Endothelial cell of umbilical vein (primary cell): ENCODE measurements around the gene MARK3. TPM values are rescaled to one million over a fixed set of nuclear protein-coding genes. Genes with fewer than 3 reads are reported as not detected.

ENCODE experiments used
- BruUV-seq: library from RNA; stranded (reverse); fragments of 400-500 nt; replicated peaks from 2 replicates; lab custom pipeline; 2021; lab: Mats Ljungman, UMichigan
- CTCF ChIA-PET: fragments of 300-600, 350-600 bp; sonication (Branson Sonifier 250); formaldehyde crosslinking; loops from one replicate; lab custom pipeline; 2021; ENCODE audit warnings: antibody characterized with exemption, inconsistent platforms; lab: Charles Lee
- POLR2A ChIA-PET: fragments of 300-600, 350-600 bp; sonication (Branson Sonifier 250); formaldehyde crosslinking; loops from one replicate; lab custom pipeline; 2021; ENCODE audit warnings: antibody characterized with exemption, inconsistent platforms; lab: Charles Lee
- DNase-seq: peaks from one replicate; pipeline ENCODE4 v3.0.0-alpha.2; 2011; ENCODE audit warnings: low read depth, low spot score
- FAIRE-seq: peaks from 2 replicates; lab custom pipeline; 2011; peaks lifted over from hg19 to GRCh38; lab: Jason Lieb, UNC
- H2AFZ ChIP-seq: 2 replicates; pipeline ENCODE4 v1.6.0; 2012; ENCODE audit warnings: low read depth, low read length, control low read depth, inconsistent platforms
- H3K27ac ChIP-seq: 2 replicates; pipeline ENCODE4 v1.5.1; 2011; ENCODE audit warnings: low read depth, mild to moderate bottlenecking, control low read depth, low read length, moderate library complexity; ENCODE audit not compliant: insufficient read depth
- H3K27me3 ChIP-seq, 2 experiments: 2 replicates each; pipeline versions ENCODE4 v1.6.0 to v1.6.1; 2011; ENCODE audit warnings: low read length in 2 of 2, mixed read lengths in 1 of 2; ENCODE audit not compliant: control insufficient read depth in 2 of 2, insufficient read depth in 2 of 2
- H3K36me3 ChIP-seq, 2 experiments: 2 replicates in 1 of 2; 3 replicates in 1 of 2; pipeline ENCODE4 v1.5.1; 2011; ENCODE audit warnings: low read length in 2 of 2, mild to moderate bottlenecking in 1 of 2, moderate library complexity in 1 of 2; ENCODE audit not compliant: control insufficient read depth in 2 of 2, insufficient read depth in 2 of 2; ENCODE audit errors: extremely low read depth in 1 of 2
- H3K4me1 ChIP-seq: 3 replicates; pipeline ENCODE4 v1.5.1; 2011; ENCODE audit warnings: mild to moderate bottlenecking, low read length; ENCODE audit not compliant: control insufficient read depth, insufficient read depth; ENCODE audit errors: extremely low read depth
- H3K4me2 ChIP-seq: 2 replicates; pipeline ENCODE4 v1.6.1; 2011; ENCODE audit warnings: low read length, control low read depth, mixed read lengths; ENCODE audit not compliant: insufficient read depth
- H3K4me3 ChIP-seq, 3 experiments: fragments of 200-600 bp in 1 of 3; sonication (generic), shearing (Covaris generic) in 1 of 3; replicated peaks in 1 of 3; 2 replicates each; pipeline ENCODE4 v1.5.1; 2011 to 2016; ENCODE audit warnings: control low read depth in 3 of 3, low read length in 3 of 3, mild to moderate bottlenecking in 2 of 3, inconsistent platforms in 1 of 3, low read depth in 1 of 3, moderate library complexity in 1 of 3; ENCODE audit not compliant: insufficient read depth in 1 of 3
- H3K79me2 ChIP-seq: 2 replicates; pipeline ENCODE4 v1.6.0; 2012; ENCODE audit warnings: low read length, inconsistent platforms; ENCODE audit not compliant: control insufficient read depth, insufficient read depth
- H3K9ac ChIP-seq: replicated peaks from 2 replicates; pipeline ENCODE3; 2011; ENCODE audit warnings: low read length, control low read depth; ENCODE audit not compliant: insufficient read depth; ENCODE audit errors: extremely low read depth
- H3K9me1 ChIP-seq: replicated peaks from 3 replicates; pipeline ENCODE4 v1.6.0; 2011; ENCODE audit warnings: mild to moderate bottlenecking, low read length; ENCODE audit not compliant: control insufficient read depth, insufficient read depth; ENCODE audit errors: extremely low read depth
- H3K9me3 ChIP-seq: replicated peaks from 2 replicates; pipeline ENCODE4 v1.5.1; 2012; ENCODE audit warnings: low read length, inconsistent platforms; ENCODE audit not compliant: control insufficient read depth, insufficient read depth
- H4K20me1 ChIP-seq: replicated peaks from 2 replicates; pipeline ENCODE3; 2011; ENCODE audit warnings: mild to moderate bottlenecking, low read length; ENCODE audit not compliant: control insufficient read depth, insufficient read depth; ENCODE audit errors: extremely low read depth
- CTCF ChIP-seq, 2 donors: IDR thresholded peaks; 1 replicate in 1 of 2; 2 replicates in 1 of 2; pipeline ENCODE4 v1.5.1; 2011; ENCODE audit warnings: low read length in 2 of 2, mild to moderate bottlenecking in 2 of 2, moderate library complexity in 2 of 2, control low read depth in 1 of 2, inconsistent platforms in 1 of 2, low read depth in 1 of 2; ENCODE audit not compliant: insufficient read depth in 1 of 2; ENCODE audit errors: extremely low read depth in 1 of 2
- EZH2 ChIP-seq: IDR thresholded peaks from 2 replicates; pipeline ENCODE4 v1.6.1; 2012; ENCODE audit warnings: borderline replicate concordance, low read depth, mild to moderate bottlenecking, moderate library complexity, low read length, inconsistent platforms; ENCODE audit not compliant: severe bottlenecking
- FOS ChIP-seq: IDR thresholded peaks from 2 replicates; pipeline ENCODE4 v1.6.1; 2011; ENCODE audit warnings: mild to moderate bottlenecking, low read length, moderate library complexity, borderline replicate concordance; ENCODE audit not compliant: insufficient read depth
- GATA2 ChIP-seq: IDR thresholded peaks from 2 replicates; pipeline ENCODE4 v1.7.0; 2011; ENCODE audit warnings: low read depth, mild to moderate bottlenecking, moderate library complexity, mixed read lengths, low read length; ENCODE audit not compliant: insufficient read length, insufficient read depth
- JUN ChIP-seq: IDR thresholded peaks from 2 replicates; pipeline ENCODE4 v1.6.1; 2011; ENCODE audit warnings: borderline replicate concordance, low read depth; ENCODE audit not compliant: insufficient read length, insufficient read depth
- MYC ChIP-seq: IDR thresholded peaks from one replicate; pipeline ENCODE4 v1.6.1; 2011; ENCODE audit warnings: mild to moderate bottlenecking, low read depth, low read length
- POLR2A ChIP-seq: IDR thresholded peaks from 2 replicates; pipeline ENCODE4 v1.6.1; 2012; ENCODE audit warnings: low read depth, mild to moderate bottlenecking, control low read depth, low read length
- POLR2AphosphoS5 ChIP-seq: IDR thresholded peaks from 2 replicates; pipeline ENCODE4 v1.6.1; 2012; ENCODE audit warnings: low read depth, mild to moderate bottlenecking, control low read depth, low read length, moderate library complexity; ENCODE audit not compliant: insufficient read depth
- dilution Hi-C: fragments of 300-500 bp; cut with MboI; formaldehyde crosslinking; loops from one replicate; pipeline ENCODE4 v1.15.0; 2019; ENCODE audit warnings: low sequenced_read_pairs; ENCODE audit not compliant: extremely low pct_ligation_motif_present
- intact Hi-C: fragments of 100-400 bp; cut with micrococcal nuclease; formaldehyde crosslinking; loops from one replicate; pipeline ENCODE4 v1.10.0; 2022
- polyA plus RNA-seq, 4 experiments: library from polyadenylated mRNA; depleted of rRNA in 3 of 4; stranded (reverse) in 3 of 4; unstranded in 1 of 4; fragments of >200 nt; gene quantifications; 2 replicates each; pipeline versions ENCODE4 v1.2.1 to v1.2.3, GENCODE V29; 2011 to 2012; ENCODE audit warnings: missing spikeins in 1 of 4
- total RNA-seq: library from RNA; stranded (reverse); gene quantifications from 2 replicates; pipeline ENCODE4 v1.2.3, GENCODE V29; 2021
- TF ChIP-seq, protein P1 (sequence below): IDR thresholded peaks from 2 replicates; pipeline ENCODE4 v1.6.1; 2011; ENCODE audit not compliant: insufficient read depth, insufficient read length

The MARK3 gene
- total and polyA plus RNA-seq, 2 donors (not counting 3 experiments of a cell fraction or from before 2014, with no cell fraction given), result 46.6 to 96.1 TPM

GRCh38 chr14:103544388-103545218 lies 159.4 kb downstream of the MARK3 start:
- intact Hi-C loops, result no loop called here
- no peak overlapping the region for H3K9ac ChIP-seq
- dilution Hi-C loops, result no loop called here
- no peaks in the 10 kb centered on the region for H3K79me2 ChIP-seq
- H3K36me3 ChIP-seq, result no peaks in the 10 kb centered on the region
- H3K9me1 ChIP-seq, result no peaks in the 10 kb centered on the region
- H3K4me3 ChIP-seq, result no peak overlapping the region
- DNase-seq (no peak), FAIRE-seq (no peak)
- no peaks in the 10 kb centered on the region for H3K4me1 ChIP-seq
- TF ChIP-seq CTCF (IDR thresholded peaks at IDR 0.05; ENCODE audit: extremely low read depth in 1 of 2, insufficient read depth in 1 of 2, low read depth in 1 of 2, low read length in 2 of 2), result no peak
- no peak for TF ChIP-seq JUN
- no peak for TF ChIP-seq GATA2
- TF ChIP-seq MYC, result no peak
- no peak for TF ChIP-seq EZH2
- no peak for TF ChIP-seq POLR2A
- no peak for TF ChIP-seq POLR2AphosphoS5
- no peak for TF ChIP-seq FOS
- TF ChIP-seq, protein P1, sequence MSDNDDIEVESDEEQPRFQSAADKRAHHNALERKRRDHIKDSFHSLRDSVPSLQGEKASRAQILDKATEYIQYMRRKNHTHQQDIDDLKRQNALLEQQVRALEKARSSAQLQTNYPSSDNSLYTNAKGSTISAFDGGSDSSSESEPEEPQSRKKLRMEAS, result no peak
- no TSS peak for BruUV-seq
- ChIA-PET POLR2A (no interaction called here), CTCF (interaction anchor here (0.9 to 14.4 kb wide), 4 partner anchors 11 to 44 kb away, joined by 3 to 209 read pairs (median 19); partner anchors contain the start of gene CKB)
- H3K4me2 ChIP-seq, result no peak overlapping the region
- no peaks in the 10 kb centered on the region for H3K27me3 ChIP-seq
- H4K20me1 ChIP-seq, result no peaks in the 10 kb centered on the region
- no peak overlapping the region for H2AFZ ChIP-seq
- no peak overlapping the region for H3K27ac ChIP-seq
- H3K9me3 ChIP-seq, result no peaks in the 10 kb centered on the region
